Activated naive CD4-positive, alpha-beta T cell treated with anti-CD3 and anti-CD28 coated beads, Interleukin-2, amount 10 ng/mL, durations not matched to agents 5 hours and 36 hours (primary cell): ENCODE measurements around the gene DPT. TPM values are rescaled to one million over a fixed set of nuclear protein-coding genes. Genes with fewer than 3 reads are reported as not detected.

Source experiments
- total RNA-seq, 2 experiments: library from RNA; stranded (reverse); gene quantifications; one replicate each; pipeline ENCODE4 v1.2.3, GENCODE V29; 2021

The DPT gene
- total RNA-seq: not detected

GRCh38 chr1:168728473-168729404 is at the start of gene DPT:
DPT (minus strand) TSS chr1:168729206; CDS start chr1:168729174, 32 bp downstream.

Other genes with a start within 250 kb of the DPT start
- not detected for gene XCL2, start 185.2 kb downstream of the DPT start, total RNA-seq
- not detected for gene XCL1, start 152.6 kb downstream of the DPT start, total RNA-seq